EH (cell line): Measurements from ENCODE around the gene LZTS3.
A peak's percentile ranks its signal among the peaks of the same experiment; 100 is the strongest.
"Not testable (repeated sequence)": the region's sequence is repeated elsewhere in the genome, so short reads cannot be mapped to it uniquely, and the experiment has no call there.

ENCODE experiments used
- DNase-seq: peaks from one replicate; pipeline ENCODE4 v3.0.0-alpha.2; 2015; ENCODE audit warnings: low read depth

LZTS3 gene

DNA sequence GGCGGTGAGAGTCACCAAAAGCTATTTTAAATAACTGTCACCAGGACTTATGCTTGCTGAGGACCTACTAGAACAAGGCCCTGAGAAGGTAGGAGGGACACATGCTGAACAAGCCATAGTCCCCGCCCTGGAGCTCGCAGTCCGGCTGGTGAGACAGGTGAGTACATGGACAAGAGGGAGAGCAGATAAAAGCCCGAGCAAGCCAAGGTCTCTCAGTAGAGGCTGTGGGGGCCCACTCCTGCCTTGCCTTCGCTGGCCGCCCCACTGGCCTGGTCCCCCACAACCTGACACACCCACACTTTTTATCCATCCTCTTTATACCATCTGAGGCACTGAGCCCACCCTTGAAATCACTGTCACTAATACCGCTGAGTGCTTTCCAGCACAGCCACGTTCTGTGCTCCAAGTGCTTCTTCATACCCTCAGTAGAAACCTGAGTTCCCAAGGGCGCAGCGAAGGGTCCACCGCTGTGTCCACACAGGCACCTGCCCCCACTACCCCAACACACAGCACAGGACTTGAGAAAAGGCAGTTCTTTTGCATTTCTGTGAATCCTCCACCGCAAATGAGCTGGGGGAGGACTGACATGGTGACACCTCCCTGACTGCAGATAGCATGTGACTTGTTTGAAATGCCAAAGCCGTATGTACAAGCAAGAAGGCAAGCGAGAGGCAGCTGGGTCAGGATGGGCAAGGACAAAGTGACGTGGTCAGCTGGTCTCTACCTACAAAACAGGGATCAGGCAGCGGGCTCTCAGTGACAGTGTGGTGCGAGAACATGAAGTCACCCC, 19.1 kb upstream of the LZTS3 start:
- no peak for DNase-seq

DNA sequence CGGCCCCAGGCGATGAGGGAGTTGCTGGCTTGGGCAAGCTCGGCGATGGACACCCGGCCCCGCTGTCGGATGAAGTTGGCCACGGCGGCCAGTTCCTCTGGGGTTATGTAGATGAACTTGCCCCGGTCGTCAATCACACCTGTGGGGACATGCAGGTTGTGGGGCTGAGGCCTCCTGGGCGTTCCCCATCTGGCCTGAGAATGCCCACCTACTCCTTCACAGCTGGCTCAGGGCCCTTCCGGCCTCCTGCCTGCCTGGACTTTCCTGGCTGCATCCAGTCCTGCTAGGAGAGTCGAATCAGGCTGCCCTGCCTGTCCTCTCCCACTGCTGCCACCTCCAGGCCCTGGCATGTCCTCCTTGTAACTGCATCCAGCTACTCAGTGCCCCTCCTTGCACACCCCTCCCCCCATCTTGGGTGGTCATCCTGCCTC, 17.3 kb upstream of the LZTS3 start:
- DNase-seq = no peak

GRCh38 chr20:3189561-3190131, 16.3 kb upstream of the LZTS3 start:
- DNase-seq = no peak

DNA sequence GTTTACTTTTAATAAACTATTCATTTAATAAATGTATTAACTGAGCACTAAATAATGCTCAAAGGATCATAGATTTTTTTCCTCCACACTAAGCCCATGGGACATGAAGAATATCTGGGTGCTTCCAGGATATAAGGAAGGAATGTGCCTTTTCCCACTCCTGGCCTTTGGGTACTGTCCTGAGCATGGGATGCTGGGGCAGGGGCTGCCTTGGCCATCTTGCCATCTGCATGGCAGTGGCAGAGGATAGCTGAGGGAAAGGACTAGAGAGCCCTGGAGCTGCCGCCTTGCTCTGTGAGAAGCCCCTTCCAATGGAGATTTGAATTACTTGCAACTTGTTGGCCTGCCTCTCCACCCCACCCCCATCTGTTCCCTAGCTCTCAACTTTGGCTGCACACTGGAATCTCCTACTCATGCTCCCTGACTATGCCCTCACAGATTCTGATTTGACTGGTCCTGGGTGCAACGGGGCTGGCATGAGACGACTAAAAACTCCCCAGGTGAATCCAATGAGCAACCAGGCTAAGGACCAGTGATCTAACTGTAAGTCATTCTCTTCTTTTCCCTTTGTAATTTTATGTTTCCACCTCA, 15.6 kb upstream of the LZTS3 start:
- no peak for DNase-seq

DNA sequence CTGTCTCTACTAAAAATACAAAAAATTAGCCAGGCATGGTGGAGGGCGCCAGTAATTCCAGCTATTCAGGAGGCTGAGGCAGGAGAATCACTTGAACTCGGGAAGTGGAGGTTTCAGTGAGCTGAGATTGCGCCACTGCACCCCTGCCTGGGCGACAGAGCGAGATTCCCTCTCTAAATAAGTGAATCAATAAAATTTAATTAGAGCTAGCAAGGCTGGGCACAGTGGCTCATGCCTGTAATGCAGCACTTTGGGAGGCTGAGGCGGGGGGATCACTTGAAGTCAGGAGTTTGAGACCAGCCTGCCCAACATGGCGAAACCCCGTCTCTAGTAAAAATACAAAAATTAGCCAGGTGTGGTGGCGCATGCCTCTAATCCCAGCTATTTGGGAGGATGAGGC, 14.5 kb upstream of the LZTS3 start:
- DNase-seq = not testable (repeated sequence)

DNA sequence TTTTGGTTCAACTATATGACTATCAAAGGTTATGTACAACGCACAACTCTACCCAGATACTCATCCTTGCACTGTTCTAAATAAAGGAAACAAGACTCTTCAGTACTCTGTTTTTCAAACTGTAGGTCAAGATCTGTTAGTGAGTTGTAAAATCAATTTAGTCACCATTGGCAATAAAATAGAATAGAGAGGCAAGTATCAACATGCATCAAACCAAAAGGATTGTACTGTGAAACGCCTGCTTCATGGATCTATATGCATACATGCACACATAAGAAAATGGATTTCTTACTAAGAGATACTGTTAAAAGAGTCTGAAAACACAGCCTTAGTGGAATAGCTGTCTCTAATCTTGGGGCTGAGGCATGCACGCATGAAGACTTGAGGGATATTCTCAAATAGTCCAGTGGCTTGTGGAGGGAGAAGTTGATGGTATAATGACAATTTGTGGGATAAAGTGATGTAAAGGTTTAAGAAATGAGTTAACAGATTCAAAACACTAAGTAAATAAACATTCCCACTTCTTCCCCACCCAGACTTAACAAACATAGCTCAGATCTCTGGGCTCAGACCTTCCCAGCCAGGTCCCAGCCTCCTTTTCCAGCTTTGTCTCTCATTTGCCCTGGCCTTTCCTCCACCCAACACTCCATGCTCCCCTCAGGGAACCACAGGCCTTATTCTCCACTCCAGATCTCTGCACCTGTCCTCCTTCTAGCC, 10.7 kb upstream of the LZTS3 start:
- no peak for DNase-seq

GRCh38 chr20:3182429-3182828, 9.1 kb upstream of the LZTS3 start:
- not testable (repeated sequence) for DNase-seq

GRCh38 chr20:3181270-3181669, 7.9 kb upstream of the LZTS3 start:
- DNase-seq = peak; percentile 19

- DNase-seq = no peak
Observed at GRCh38 chr20:3180319-3180718, 7.0 kb upstream of the LZTS3 start.

DNA sequence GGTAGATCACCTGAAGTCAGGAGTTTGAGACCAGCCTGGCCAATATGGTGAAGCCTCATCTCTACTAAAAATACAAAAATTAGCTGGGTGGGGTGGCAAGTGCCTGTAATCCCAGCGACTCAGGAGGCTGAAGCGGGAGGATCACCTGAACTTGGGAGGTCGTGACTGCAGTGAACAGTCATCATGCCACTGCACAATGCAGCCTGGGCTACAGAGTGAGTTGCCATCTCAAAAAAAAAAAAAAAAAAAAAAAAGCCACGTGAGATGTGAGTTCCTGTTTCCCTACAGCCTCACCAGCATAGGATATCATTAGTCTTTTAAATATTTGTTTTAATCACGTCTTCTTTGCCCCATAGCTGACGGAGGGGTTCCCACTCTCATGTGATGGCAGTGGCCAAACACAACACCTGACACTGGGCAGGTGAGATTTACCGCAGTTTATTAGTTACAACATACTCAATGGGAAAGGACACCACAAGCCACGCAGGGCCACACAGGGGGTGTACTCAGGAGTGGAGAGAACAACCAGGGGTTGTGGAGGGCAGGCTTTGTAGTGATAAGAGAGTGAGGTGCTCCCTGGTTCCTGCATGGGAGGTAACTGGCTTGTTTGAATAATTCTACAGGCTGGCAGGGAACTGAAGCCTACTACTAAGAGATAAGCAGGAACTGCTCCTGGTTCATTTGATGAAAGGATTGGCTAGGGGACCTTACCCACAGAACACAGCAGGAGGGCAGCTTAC, 4.6 kb upstream of the LZTS3 start:
- no peak for DNase-seq

DNA sequence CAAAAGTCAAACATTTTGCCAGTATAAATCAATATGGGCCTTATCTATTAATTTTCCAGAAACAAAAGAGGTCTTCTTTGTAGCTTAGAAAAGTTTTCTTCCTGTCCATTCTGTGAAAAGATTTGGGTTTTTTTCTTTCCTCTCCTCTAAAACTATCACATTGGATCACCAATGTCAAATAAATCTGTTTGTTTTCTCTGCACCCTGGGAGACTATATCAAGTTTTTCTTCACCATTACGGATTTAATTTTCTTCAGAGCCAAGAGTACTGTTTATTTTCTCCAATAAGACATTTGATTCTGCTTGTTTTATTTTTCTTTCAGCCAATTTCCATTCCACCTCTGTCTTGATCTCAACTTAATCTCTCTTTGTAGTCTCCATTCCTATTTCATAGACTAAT, 1.9 kb upstream of the LZTS3 start:
- no peak for DNase-seq

GRCh38 chr20:3174442-3175261, 1.3 kb upstream of the LZTS3 start:
- peak; percentile 49 for DNase-seq

DNA sequence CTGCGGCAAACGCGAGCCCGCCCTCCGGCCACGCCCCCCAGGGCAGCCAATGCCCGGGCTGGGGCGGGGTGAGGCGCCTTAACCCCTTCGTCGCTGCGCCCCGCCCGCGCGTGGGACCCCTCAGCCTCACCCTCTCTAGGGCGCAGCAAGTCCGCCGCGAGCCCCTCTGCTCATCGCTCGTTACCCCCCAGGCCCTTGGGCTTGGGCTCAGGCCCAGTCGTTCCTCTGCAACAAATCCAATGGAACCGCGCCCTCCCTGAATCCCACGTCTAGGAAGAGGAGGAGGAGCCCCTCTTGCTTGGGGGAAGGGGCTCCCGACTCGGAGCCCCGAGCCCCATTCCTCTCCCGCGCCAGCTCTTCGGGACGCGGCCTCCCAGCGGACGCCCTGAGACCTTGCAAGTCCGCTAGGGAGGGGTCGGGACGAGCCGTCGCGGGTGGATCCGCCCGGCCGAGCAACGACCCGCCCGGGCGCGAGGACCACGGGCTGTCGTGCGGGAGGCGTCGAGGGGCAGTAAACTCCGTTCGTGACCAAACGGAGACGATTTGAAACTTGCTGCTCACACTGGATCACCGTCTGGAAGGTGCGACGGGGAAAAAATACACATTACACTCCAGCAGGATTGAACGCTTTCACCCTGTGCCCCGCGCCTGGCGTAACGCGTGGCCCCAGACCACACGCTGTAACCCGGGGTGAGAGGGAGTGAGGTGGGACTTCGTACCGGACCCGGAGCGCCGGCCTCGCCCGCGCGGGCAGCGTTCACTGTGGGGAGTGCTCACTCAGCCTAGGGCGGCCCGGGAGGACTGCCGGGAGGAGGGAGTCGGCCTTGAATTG, 477 bp upstream of the LZTS3 start:
- peak; percentile 83 for DNase-seq

DNA sequence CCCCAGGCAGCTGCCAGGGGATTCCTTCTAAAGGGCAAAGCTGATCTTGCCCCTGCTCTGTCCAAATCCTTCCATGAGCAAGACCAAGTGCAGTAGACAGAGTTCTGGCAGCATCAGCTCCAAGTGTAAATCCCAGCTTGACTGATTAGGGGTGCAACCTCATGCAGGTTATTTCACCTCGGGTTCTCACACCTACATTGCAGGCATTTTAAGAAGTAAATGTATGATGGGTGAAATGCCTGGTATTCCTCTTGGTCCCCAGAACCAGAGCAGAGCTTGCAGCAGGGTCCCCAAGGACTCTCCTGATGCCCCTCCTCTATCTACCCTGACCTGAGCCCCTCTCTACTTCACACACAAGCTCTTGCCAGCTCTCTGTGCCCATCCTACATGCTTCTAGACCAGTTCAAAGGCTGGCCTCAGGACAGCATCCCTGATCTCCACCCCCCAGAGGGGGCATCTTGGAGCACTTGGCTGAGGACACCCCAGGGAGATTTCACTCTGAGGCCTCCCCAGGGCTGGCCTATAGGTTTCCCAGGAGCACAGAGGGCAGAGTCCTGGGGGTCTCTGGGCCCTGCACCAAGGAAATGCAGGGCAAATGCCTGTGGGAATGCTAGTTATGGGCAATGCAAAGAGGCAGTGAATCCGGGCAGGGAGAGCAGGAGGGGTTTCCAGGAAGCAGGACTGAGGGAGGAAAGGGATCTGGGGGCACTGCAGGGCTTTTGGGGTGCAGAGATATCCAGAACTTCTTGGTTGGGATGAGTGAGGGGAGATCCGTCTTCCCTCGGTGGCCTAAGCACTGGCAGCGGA, 1.0 kb downstream of the LZTS3 start:
- no peak for DNase-seq

GRCh38 chr20:3171391-3172125, 1.8 kb downstream of the LZTS3 start:
- no peak for DNase-seq

- DNase-seq = no peak
Observed at GRCh38 chr20:3168829-3169590, 4.3 kb downstream of the LZTS3 start.

DNA sequence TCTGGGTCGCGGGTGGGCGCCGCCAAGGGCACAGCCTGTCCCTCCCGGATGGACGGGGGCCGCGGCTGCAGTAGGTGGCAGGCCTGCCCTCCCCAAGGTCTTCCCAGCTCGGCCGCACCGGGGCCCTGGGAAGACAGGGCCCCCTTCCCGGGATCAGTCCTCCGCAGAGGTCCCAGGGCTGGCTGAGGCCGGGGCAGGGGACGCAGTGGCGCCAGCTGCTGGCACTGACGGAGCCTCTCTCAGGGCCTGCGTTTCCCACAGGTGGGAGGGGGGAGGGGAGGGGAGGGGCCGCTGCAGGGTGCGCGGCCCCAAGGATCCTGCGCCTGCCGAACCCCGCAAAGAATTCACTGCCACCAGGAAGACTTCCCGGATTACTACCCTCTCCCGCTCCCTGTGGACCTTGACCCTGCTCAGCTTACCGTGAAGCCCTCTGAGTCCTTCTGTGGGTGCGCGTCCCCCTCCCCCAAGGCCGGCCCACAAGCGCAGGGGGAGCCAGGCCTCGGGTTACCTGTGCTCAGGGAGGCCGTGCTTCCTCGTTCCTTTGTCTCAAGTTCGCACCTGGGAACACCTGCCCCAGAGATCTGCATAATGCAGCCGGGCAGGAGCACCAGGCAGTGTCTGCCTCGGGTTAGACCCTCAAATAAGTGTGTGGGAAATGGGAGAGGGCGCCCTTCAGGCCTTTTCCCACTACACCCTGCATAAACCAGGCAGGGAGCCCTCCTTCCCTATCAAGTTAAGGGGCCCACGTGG, 5.1 kb downstream of the LZTS3 start:
- DNase-seq = no peak
